SK-N-SH (cell line): Measurements from ENCODE around the gene STRC. TPM values are rescaled to one million over a fixed set of nuclear protein-coding genes. Genes with fewer than 3 reads are reported as not detected.
"Not testable (repeated sequence)": the region's sequence is repeated elsewhere in the genome, so short reads cannot be mapped to it uniquely, and the experiment has no call there.

Experiments used
- CTCF ChIA-PET: fragments of 300-600, 350-600 bp; formaldehyde crosslinking; extraction: SDS; loops from one replicate; lab custom pipeline; 2021; lab: Yijun Ruan, JAX
- POLR2A ChIA-PET: fragments of 350-600 bp; sonication (Branson Sonifier 250); formaldehyde crosslinking; extraction: SDS; loops from one replicate; lab custom pipeline; 2020; ENCODE audit warnings: antibody characterized with exemption, inconsistent platforms; lab: Yijun Ruan, JAX
- DNase-seq: peaks from one replicate; pipeline ENCODE4 v3.0.0; 2012
- H2AFZ ChIP-seq: fragments of 200-600 bp; sonication (generic); 2 replicates; pipeline ENCODE4 v1.8.1; 2016; ENCODE audit warnings: antibody characterized with exemption, mild to moderate bottlenecking, low read depth
- H3F3A ChIP-seq: fragments of 200-600 bp; sonication (generic); replicated peaks from 2 replicates; pipeline ENCODE3; 2016; ENCODE audit warnings: antibody characterized with exemption, mild to moderate bottlenecking; ENCODE audit not compliant: insufficient read depth
- H3K27ac ChIP-seq, 2 experiments: fragments of 200-500 bp in 1 of 2; fragments of 200-600 bp in 1 of 2; sonication (Bioruptor generic) in 1 of 2; sonication (generic), shearing (Covaris generic) in 1 of 2; 2 replicates each; pipeline versions ENCODE4 v1.5.1 to v1.6.1; 2014 to 2016; ENCODE audit warnings: low read depth in 2 of 2, inconsistent platforms in 1 of 2, low read length in 1 of 2, mild to moderate bottlenecking in 1 of 2, mixed read lengths in 1 of 2
- H3K27me3 ChIP-seq: fragments of 200-600 bp; sonication (generic), shearing (Covaris generic); 2 replicates; pipeline ENCODE4 v1.6.1; 2016; ENCODE audit warnings: mixed run types; ENCODE audit not compliant: insufficient read depth
- H3K36me3 ChIP-seq, 2 experiments: fragments of 200-500 bp in 1 of 2; fragments of 200-600 bp in 1 of 2; sonication (Bioruptor generic) in 1 of 2; sonication (generic) in 1 of 2; replicated peaks in 1 of 2; 2 replicates each; pipeline versions ENCODE3 to v1.5.1; 2014 to 2016; ENCODE audit warnings: low read length in 1 of 2, mild to moderate bottlenecking in 1 of 2; ENCODE audit not compliant: insufficient read depth in 2 of 2, control insufficient read depth in 1 of 2
- H3K4me1 ChIP-seq, 2 experiments: fragments of 200-500 bp in 1 of 2; fragments of 200-600 bp in 1 of 2; sonication (Bioruptor generic) in 1 of 2; sonication (generic), shearing (Covaris generic) in 1 of 2; 2 replicates each; pipeline versions ENCODE4 v1.5.1 to v1.6.1; 2014 to 2016; ENCODE audit warnings: low read depth in 1 of 2, low read length in 1 of 2, mixed run types in 1 of 2; ENCODE audit not compliant: insufficient read depth in 2 of 2, control insufficient read depth in 1 of 2
- H3K4me2 ChIP-seq: fragments of 200-600 bp; sonication (generic), shearing (Covaris generic); 2 replicates; pipeline ENCODE4 v1.6.1; 2017; ENCODE audit warnings: mixed run types
- H3K4me3 ChIP-seq, 2 experiments: fragments of 200-500 bp in 1 of 2; fragments of 200-600 bp in 1 of 2; sonication (Bioruptor generic) in 1 of 2; sonication (generic), shearing (Covaris generic) in 1 of 2; 2 replicates each; pipeline versions ENCODE4 v1.5.1 to v1.8.1; 2014 to 2016; ENCODE audit warnings: low read depth in 2 of 2, inconsistent platforms in 1 of 2, low read length in 1 of 2, mild to moderate bottlenecking in 1 of 2, mixed read lengths in 1 of 2, moderate library complexity in 1 of 2
- H3K79me2 ChIP-seq: fragments of 200-600 bp; sonication (generic); 2 replicates; pipeline ENCODE4 v1.8.1; 2017; ENCODE audit warnings: mild to moderate bottlenecking; ENCODE audit not compliant: insufficient read depth
- H3K9ac ChIP-seq: fragments of 200-600 bp; sonication (generic); 2 replicates; pipeline ENCODE4 v1.6.1; 2017; ENCODE audit warnings: mixed run types
- H3K9me2 ChIP-seq: fragments of 200-600 bp; sonication (generic); 2 replicates; pipeline ENCODE4 v1.6.1; 2017; ENCODE audit warnings: mixed run types
- H3K9me3 ChIP-seq: fragments of 200-600 bp; sonication (generic); 2 replicates; pipeline ENCODE4 v1.6.1; 2017; ENCODE audit warnings: mixed run types, mild to moderate bottlenecking, moderate library complexity
- H4K20me1 ChIP-seq: fragments of 200-600 bp; sonication (generic); 2 replicates; pipeline ENCODE4 v1.6.1; 2017; ENCODE audit warnings: mild to moderate bottlenecking, mixed run types; ENCODE audit not compliant: insufficient read depth
- JUND ChIP-seq: IDR thresholded peaks from 2 replicates; pipeline ENCODE4 v1.4.0; 2012
- MXI1 ChIP-seq: IDR thresholded peaks from 2 replicates; pipeline ENCODE4 v1.6.1; 2012; ENCODE audit warnings: mild to moderate bottlenecking, low read depth, low read length, improper control_type of control experiment
- POLR2AphosphoS5 ChIP-seq: IDR thresholded peaks from 2 replicates; pipeline ENCODE4 v1.6.1; 2012; ENCODE audit warnings: low read depth, low read length
- SIN3A ChIP-seq: IDR thresholded peaks from 2 replicates; pipeline ENCODE4 v1.6.1; 2012; ENCODE audit warnings: low read depth, mild to moderate bottlenecking, low read length, moderate library complexity, borderline replicate concordance
- TEAD4 ChIP-seq: IDR thresholded peaks from 2 replicates; pipeline ENCODE4 v1.4.0; 2012; ENCODE audit warnings: mild to moderate bottlenecking, borderline replicate concordance; ENCODE audit not compliant: insufficient read depth
- YY1 ChIP-seq: IDR thresholded peaks from 2 replicates; pipeline ENCODE4 v1.4.0; 2012; ENCODE audit warnings: low read depth, mild to moderate bottlenecking
- WGBS: methylation state at CpG from one replicate; pipeline ENCODE4 v1.1.6; 2017; ENCODE audit warnings: low lambda C conversion rate; 5-methylcytosine and 5-hydroxymethylcytosine counted together
- polyA plus RNA-seq, 3 experiments: library from polyadenylated mRNA; depleted of rRNA; stranded (reverse); fragments of >200 nt; gene quantifications; 2 replicates each; pipeline ENCODE4 v1.2.3, GENCODE V29; 2012
- TF ChIP-seq, protein P1 (sequence below): fragments of 200-600 bp; sonication (generic); IDR thresholded peaks from 2 replicates; pipeline ENCODE4 v1.6.1; 2017; ENCODE audit warnings: antibody characterized with exemption, mild to moderate bottlenecking, moderate library complexity

The STRC gene
- polyA plus RNA-seq, 1 of the 3 experiments (the other 2 are of a cell fraction) = 0.03 TPM

DNA sequence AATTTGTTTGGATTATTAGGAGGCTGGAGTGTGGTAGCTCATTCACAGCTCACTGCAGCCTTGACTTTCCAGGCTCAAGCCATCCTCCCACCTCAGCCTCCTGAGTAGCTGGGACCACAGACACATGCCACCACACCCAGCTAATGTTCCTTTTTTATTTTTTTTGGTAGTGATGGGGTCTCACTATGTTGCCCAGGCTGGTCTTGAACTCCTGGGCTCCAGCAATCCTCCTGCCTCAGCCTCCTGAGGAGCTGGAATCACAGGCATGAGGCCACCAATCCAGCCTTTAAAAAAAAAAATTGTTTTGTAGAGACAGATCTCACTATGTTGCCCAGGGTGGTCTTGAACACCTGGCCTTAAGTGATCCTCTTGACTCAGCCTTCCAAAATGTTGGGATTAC, 8.3 kb upstream of the STRC start:
- H4K20me1 ChIP-seq, H3K79me2 ChIP-seq, H3K4me3 ChIP-seq, H3F3A ChIP-seq, H2AFZ ChIP-seq, H3K9ac ChIP-seq, CTCF ChIA-PET, POLR2A ChIA-PET, H3K9me2 ChIP-seq, H3K36me3 ChIP-seq, H3K4me2 ChIP-seq, DNase-seq, H3K27me3 ChIP-seq, H3K9me3 ChIP-seq, H3K4me1 ChIP-seq, H3K27ac ChIP-seq: not testable (repeated sequence)

DNA sequence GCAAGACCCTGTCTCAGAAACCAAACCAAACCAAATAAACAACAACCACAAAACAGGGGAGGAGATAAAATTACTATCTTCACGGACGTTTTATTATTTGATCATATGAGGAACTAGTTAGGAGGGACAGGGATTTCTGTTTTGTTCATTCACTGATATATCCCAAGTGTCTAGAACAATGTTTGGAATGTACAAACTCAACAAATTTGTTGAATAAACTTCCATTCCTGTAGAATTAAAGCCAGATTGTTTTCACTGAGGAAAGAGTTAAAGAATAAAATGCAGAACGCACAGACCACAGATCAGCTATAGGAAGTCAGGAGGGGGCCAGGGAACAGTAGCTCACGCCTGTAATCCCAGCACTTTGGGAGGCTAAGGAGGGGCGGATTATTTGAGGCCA, 6.5 kb upstream of the STRC start:
- DNase-seq = no peak
- POLR2A ChIA-PET = no interaction called here
- H3K27me3 ChIP-seq = no peaks in the 10 kb centered on the region; the same call in 1 of the 2 replicates
- no peak overlapping the region for H3K4me3 ChIP-seq
- no peak overlapping the region for H2AFZ ChIP-seq
- H3K4me1 ChIP-seq = no peaks in the 10 kb centered on the region
- H3K79me2 ChIP-seq = no peaks in the 10 kb centered on the region
- H3F3A ChIP-seq = no peaks in the 10 kb centered on the region
- no peaks in the 10 kb centered on the region for H3K36me3 ChIP-seq
- WGBS = 58% methylated on average over 5 of the region's 5 CpGs
- no peaks in the 10 kb centered on the region for H4K20me1 ChIP-seq
- H3K4me2 ChIP-seq = no peak overlapping the region
- no peaks in the 10 kb centered on the region for H3K9me2 ChIP-seq
- H3K9me3 ChIP-seq = no peaks in the 10 kb centered on the region
- CTCF ChIA-PET = interaction anchor here (1.4 kb wide), 1 partner anchor 22 kb away, joined by 3 read pairs; no protein-coding TSS in a partner anchor
- TF ChIP-seq POLR2AphosphoS5 (no peak), JUND (no peak), TEAD4 (no peak), SIN3A (no peak), MXI1 (no peak), YY1 (no peak)
- TF ChIP-seq, protein P1, sequence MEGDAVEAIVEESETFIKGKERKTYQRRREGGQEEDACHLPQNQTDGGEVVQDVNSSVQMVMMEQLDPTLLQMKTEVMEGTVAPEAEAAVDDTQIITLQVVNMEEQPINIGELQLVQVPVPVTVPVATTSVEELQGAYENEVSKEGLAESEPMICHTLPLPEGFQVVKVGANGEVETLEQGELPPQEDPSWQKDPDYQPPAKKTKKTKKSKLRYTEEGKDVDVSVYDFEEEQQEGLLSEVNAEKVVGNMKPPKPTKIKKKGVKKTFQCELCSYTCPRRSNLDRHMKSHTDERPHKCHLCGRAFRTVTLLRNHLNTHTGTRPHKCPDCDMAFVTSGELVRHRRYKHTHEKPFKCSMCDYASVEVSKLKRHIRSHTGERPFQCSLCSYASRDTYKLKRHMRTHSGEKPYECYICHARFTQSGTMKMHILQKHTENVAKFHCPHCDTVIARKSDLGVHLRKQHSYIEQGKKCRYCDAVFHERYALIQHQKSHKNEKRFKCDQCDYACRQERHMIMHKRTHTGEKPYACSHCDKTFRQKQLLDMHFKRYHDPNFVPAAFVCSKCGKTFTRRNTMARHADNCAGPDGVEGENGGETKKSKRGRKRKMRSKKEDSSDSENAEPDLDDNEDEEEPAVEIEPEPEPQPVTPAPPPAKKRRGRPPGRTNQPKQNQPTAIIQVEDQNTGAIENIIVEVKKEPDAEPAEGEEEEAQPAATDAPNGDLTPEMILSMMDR = no peak
- TF ChIP-seq, all 33 proteins: peak for 0
- no peak overlapping the region for H3K9ac ChIP-seq
- no peak overlapping the region for H3K27ac ChIP-seq

DNA sequence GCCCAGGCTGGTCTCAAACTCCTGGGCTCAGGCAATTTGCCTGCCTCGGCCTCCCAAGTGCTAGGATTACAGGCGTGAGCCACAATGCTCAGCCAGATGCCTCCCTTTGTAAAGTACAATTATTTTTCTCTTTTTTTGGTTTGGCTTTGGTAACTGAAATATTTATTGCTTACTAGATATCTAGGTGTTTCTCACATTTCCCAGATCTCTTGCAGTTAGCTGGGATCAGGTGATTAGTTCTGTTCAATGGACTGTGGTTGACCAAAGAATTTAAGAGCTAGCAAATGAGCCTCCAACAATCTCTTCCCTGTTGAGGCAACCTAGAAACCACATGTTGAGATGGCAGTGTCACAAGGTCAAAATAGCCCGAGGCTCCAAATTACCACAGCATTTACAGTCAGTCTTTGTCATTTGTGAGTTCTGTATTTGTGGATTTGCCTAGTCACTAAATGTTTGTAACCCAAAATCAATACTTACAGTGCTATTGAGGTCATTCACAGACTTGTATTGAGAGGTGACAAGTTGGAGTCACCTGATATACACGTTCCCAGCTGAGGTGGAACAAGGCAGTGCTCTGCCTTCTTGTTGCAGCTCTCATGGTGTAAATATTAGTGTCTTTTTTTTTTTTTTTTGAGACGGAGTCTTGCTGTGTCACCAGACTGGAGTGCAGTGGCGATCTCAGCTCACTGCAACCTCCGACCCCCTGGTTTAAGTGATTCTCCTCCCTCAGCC, 3.6 kb upstream of the STRC start:
- DNase-seq, H2AFZ ChIP-seq, H3K27me3 ChIP-seq, H3K36me3 ChIP-seq, H3K9me2 ChIP-seq, H3K9ac ChIP-seq, H3K4me3 ChIP-seq, H3K27ac ChIP-seq, H3K4me2 ChIP-seq, H4K20me1 ChIP-seq, H3K79me2 ChIP-seq, POLR2A ChIA-PET, H3F3A ChIP-seq, H3K9me3 ChIP-seq, H3K4me1 ChIP-seq: not testable (repeated sequence)
- CTCF ChIA-PET = interaction anchor here (0.6 kb wide), 1 partner anchor 1947 kb away, joined by 3 read pairs; no protein-coding TSS in a partner anchor
- WGBS = 63% methylated on average over 7 of the region's 7 CpGs

DNA sequence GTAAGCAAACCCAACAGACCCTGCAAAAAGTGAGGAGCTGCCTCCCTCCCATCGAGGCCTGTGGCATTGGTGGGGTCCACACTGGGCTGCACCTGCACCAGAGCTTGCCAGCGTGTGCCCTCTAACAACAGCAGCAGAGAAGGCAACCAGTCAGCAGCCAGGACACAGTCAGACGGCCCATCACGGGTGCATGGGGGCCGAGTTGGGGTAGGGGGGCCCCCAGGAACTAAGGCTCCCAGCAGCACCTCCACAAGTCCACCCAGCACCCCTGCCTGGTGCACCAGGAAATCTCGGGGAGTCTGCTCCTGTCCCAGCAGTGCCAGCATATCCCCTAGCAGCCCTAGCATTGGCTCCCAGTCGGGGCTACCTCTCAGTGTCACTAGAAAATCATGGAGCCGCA, 850 bp downstream of the STRC start:
- H3K4me3 ChIP-seq, H4K20me1 ChIP-seq, H3K9me2 ChIP-seq, CTCF ChIA-PET, H3K27me3 ChIP-seq, H3K9ac ChIP-seq, H3K4me2 ChIP-seq, H3K27ac ChIP-seq, H3K79me2 ChIP-seq, H3K9me3 ChIP-seq, H3F3A ChIP-seq, H3K36me3 ChIP-seq, DNase-seq, POLR2A ChIA-PET, H3K4me1 ChIP-seq, H2AFZ ChIP-seq: not testable (repeated sequence)
- WGBS = no CpG with 5 or more reads among the region's 8 CpGs

DNA sequence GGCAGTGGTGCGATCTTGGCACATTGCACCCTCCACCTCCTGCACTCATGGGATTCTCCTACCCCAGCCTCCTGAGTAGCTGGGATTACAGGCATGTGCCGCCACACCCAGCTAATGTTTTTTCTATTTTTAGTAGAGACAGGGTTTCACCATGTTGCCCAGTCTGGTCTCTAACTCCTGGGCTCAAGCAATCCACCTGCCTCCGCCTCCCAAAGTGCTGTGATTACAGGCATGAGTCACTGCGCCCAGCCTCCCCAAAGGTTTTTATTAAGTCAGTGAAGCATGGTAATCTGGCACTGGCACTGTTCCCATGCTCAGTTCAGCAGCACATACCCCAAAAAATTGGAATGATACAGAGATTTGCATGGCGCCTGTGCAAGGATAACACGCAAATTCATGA, 16.4 kb downstream of the STRC start:
- H3K79me2 ChIP-seq, H3K9me3 ChIP-seq, H3K9me2 ChIP-seq, H3K9ac ChIP-seq, POLR2A ChIA-PET, H3K27ac ChIP-seq, H3K27me3 ChIP-seq, H2AFZ ChIP-seq, CTCF ChIA-PET, H3F3A ChIP-seq, H3K4me3 ChIP-seq, H3K36me3 ChIP-seq, H3K4me2 ChIP-seq, H4K20me1 ChIP-seq, H3K4me1 ChIP-seq, DNase-seq: not testable (repeated sequence)
- WGBS = 77% methylated on average over 6 of the region's 6 CpGs
